Nephron (organoid): ENCODE results near the gene DDX55.
A peak's percentile ranks its signal among the peaks of the same experiment; 100 is the strongest.
"Not testable (repeated sequence)": the region's sequence is repeated elsewhere in the genome, so short reads cannot be mapped to it uniquely, and the experiment has no call there.

Experiments
- H3K27ac Mint-ChIP-seq, 3 experiments: 2 replicates each; pipeline ENCODE4 v1.8.0; 2020; ENCODE audit warnings: mixed read lengths in 3 of 3, mild to moderate bottlenecking in 2 of 3, moderate library complexity in 1 of 3
- H3K27me3 Mint-ChIP-seq: 2 replicates; pipeline ENCODE4 v1.8.0; 2021; ENCODE audit warnings: low read depth, mild to moderate bottlenecking, moderate library complexity, mixed read lengths
- H3K36me3 Mint-ChIP-seq: 2 replicates; pipeline ENCODE4 v1.8.0; 2020; ENCODE audit warnings: low read depth, mixed read lengths
- H3K4me1 Mint-ChIP-seq: 2 replicates; pipeline ENCODE4 v1.8.0; 2020; ENCODE audit warnings: mixed read lengths
- H3K4me3 Mint-ChIP-seq, 3 experiments: 2 replicates each; pipeline ENCODE4 v1.8.0; 2020; ENCODE audit warnings: mild to moderate bottlenecking in 3 of 3, mixed read lengths in 3 of 3, moderate library complexity in 2 of 3
- H3K9me3 Mint-ChIP-seq: 2 replicates; pipeline ENCODE4 v1.8.0; 2020; ENCODE audit warnings: mixed read lengths
- CTCF ChIP-seq, 3 experiments: fragments of 200-600 bp; sonication (generic); IDR thresholded peaks; one replicate each; pipeline ENCODE4 v1.5.0; 2021; ENCODE audit warnings: antibody characterized with exemption in 3 of 3; ENCODE audit not compliant: unreplicated experiment in 3 of 3

DDX55 gene

GRCh38 chr12:123595729-123596128 is 6.2 kb upstream of the DDX55 start:
- Mint-ChIP-seq H3K27me3 (no peaks in the 10 kb centered on the region), H3K9me3 (no peaks in the 10 kb centered on the region), H3K27ac (no peak overlapping the region), H3K4me3 (no peak overlapping the region), H3K4me1 (peaks cover 9% of the 10 kb centered on the region), H3K36me3 (peaks cover 58% of the 10 kb centered on the region)
- TF ChIP-seq CTCF (IDR thresholded peaks at IDR 0.05; ENCODE audit: unreplicated experiment in 3 of 3), result no peak

- Mint-ChIP-seq H3K27me3 (no peaks in the 10 kb centered on the region), H3K36me3 (peaks cover 46% of the 10 kb centered on the region), H3K9me3 (no peaks in the 10 kb centered on the region)
Measured at GRCh38 chr12:123597100-123597499, 4.8 kb upstream of the DDX55 start.

GRCh38 chr12:123598522-123598921 is 3.4 kb upstream of the DDX55 start:
- no peak for TF ChIP-seq CTCF (IDR thresholded peaks at IDR 0.05; ENCODE audit: unreplicated experiment in 3 of 3)
- Mint-ChIP-seq H3K27me3 (no peaks in the 10 kb centered on the region), H3K27ac (no peak overlapping the region), H3K4me3 (no peak overlapping the region), H3K9me3 (no peaks in the 10 kb centered on the region), H3K36me3 (peaks cover 43% of the 10 kb centered on the region), H3K4me1 (peaks cover 23% of the 10 kb centered on the region)

More at GRCh38 chr12:123597100-123597499, 4.8 kb upstream of the DDX55 start:
- no peak overlapping the region for H3K4me3 Mint-ChIP-seq
- H3K4me1 Mint-ChIP-seq, result peaks cover 13% of the 10 kb centered on the region
- TF ChIP-seq CTCF (IDR thresholded peaks at IDR 0.05; ENCODE audit: unreplicated experiment in 3 of 3), result no peak
- no peak overlapping the region for H3K27ac Mint-ChIP-seq

DNA sequence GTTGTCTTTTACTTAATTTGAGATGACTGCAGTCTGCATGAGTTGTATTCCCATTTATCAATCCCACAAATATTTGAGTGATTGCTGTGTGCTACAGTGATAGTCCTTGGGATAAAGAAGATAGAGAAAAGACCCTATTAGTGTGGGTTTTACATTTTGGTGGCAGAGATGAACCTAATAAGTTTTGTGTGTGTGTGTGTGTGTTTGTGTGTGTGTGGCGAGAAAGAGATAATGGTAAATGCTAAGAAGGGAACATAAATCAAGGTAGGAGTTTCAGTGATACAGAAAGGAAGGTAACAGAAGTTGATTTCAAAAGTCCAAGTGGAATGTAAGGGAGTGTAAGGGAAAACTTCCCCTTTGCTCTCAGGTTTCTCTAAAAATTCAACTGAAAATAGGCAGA is 2.6 kb upstream of the DDX55 start:
- no peaks in the 10 kb centered on the region for H3K9me3 Mint-ChIP-seq
- no peak for TF ChIP-seq CTCF (IDR thresholded peaks at IDR 0.05; ENCODE audit: unreplicated experiment in 3 of 3)
- peaks cover 23% of the 10 kb centered on the region for H3K4me1 Mint-ChIP-seq
- H3K36me3 Mint-ChIP-seq, result peaks cover 43% of the 10 kb centered on the region
- peak overlapping the region; percentile 11 to 76 (median 21) for H3K27ac Mint-ChIP-seq
- H3K4me3 Mint-ChIP-seq, result peak overlapping the region; percentile 69 to 81 (median 79)
- H3K27me3 Mint-ChIP-seq, result no peaks in the 10 kb centered on the region

DNA sequence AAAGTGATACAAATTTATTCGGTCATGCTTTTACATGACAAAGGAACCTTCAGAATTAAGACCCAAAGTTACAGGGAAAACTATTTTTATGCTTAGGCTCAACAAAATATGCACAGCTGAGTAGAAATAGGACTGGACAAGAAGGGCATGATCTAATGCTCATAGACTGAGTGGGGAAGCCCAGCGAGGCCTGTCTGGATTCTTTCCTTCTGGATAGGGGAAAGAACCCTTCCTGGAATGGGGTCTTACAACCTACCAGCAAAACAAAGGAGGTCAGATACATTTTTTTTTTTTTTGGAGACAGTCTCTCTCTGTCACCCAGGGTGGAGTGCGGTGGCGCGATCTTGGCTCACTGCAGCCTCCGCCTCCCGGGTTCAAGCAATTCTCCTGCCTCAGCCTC is 2.2 kb upstream of the DDX55 start:
- peak overlapping the region; percentile 69 to 81 (median 79) for H3K4me3 Mint-ChIP-seq
- TF ChIP-seq CTCF (IDR thresholded peaks at IDR 0.05; ENCODE audit: unreplicated experiment in 3 of 3), result no peak
- H3K27ac Mint-ChIP-seq, result peak overlapping the region; percentile 11 to 76 (median 21)
- peaks cover 43% of the 10 kb centered on the region for H3K36me3 Mint-ChIP-seq
- H3K9me3 Mint-ChIP-seq, result no peaks in the 10 kb centered on the region
- H3K4me1 Mint-ChIP-seq, result peaks cover 23% of the 10 kb centered on the region
- no peaks in the 10 kb centered on the region for H3K27me3 Mint-ChIP-seq

- Mint-ChIP-seq H3K9me3 (no peaks in the 10 kb centered on the region), H3K27me3 (no peaks in the 10 kb centered on the region), H3K4me3 (peak overlapping the region; percentile 81 to 96 (median 95)), H3K36me3 (peaks cover 33% of the 10 kb centered on the region), H3K4me1 (peaks cover 23% of the 10 kb centered on the region), H3K27ac (peak overlapping the region; percentile 26 to 89 (median 83))
- no peak for TF ChIP-seq CTCF (IDR thresholded peaks at IDR 0.05; ENCODE audit: unreplicated experiment in 3 of 3)
Measured at GRCh38 chr12:123602651-123603195, 824 bp downstream of the DDX55 start.

GRCh38 chr12:123603495-123603894 is 1.6 kb downstream of the DDX55 start:
- peaks cover 23% of the 10 kb centered on the region for H3K4me1 Mint-ChIP-seq
- peak overlapping the region; percentile 53 to 81 (median 62) for H3K4me3 Mint-ChIP-seq
- not testable (repeated sequence) for H3K27me3 Mint-ChIP-seq, H3K27ac Mint-ChIP-seq, H3K9me3 Mint-ChIP-seq
- H3K36me3 Mint-ChIP-seq, result peaks cover 34% of the 10 kb centered on the region
